ENCODE measurements around the gene GPC6.

GPC6 gene

DNA sequence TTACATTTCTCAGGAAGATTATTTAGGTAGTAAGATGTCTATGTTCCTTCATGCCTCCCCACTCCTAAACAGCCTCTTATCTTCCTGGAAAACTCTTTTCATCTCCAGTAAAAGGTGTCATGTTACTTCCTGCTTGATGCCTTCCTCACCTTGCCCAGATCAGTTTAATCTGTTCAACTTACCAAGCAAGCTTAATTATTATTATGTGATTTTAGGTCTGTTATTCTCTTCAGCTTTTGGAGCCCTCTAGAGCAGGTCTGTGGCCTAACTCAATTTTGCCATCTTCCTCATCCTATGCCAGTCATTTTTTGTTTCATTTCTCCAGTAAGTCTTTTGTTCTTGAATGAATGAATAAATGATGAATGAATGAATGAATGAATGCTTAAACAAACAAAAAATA lies 724.5 kb downstream of the GPC6 start:
- no peak overlapping the region for H3K27ac ChIP-seq (ENCODE audit: insufficient read depth in 1 of 2, low read depth in 1 of 2, low read length in 2 of 2, poor library complexity in 1 of 2, severe bottlenecking in 2 of 2)
- DNase-seq = peak; percentile 2 to 17 (median 17)
- H3K9me3 ChIP-seq (ENCODE audit: control extremely low read depth in 1 of 5, control insufficient read depth in 4 of 5, insufficient read depth in 2 of 5, low read depth in 1 of 5, low read length in 4 of 5) = no peaks in the 10 kb centered on the region
- ChIA-PET CTCF (no interaction called here), POLR2A (no interaction called here)
- H3K4me3 ChIP-seq (ENCODE audit: control insufficient read depth in 1 of 7, extremely low read depth in 1 of 7, insufficient read depth in 4 of 7, low read depth in 2 of 7, low read length in 6 of 7) = no peak overlapping the region
- no peaks in the 10 kb centered on the region for H3K27me3 ChIP-seq (replicated peaks in 2 of 5; ENCODE audit: control insufficient read depth in 4 of 5, insufficient read depth in 5 of 5, low read length in 4 of 5)
- H3K36me3 ChIP-seq (ENCODE audit: control insufficient read depth in 4 of 4, insufficient read depth in 4 of 4, low read length in 3 of 4) = no peaks in the 10 kb centered on the region
- H3K4me1 ChIP-seq (ENCODE audit: control extremely low read depth in 1 of 4, control insufficient read depth in 4 of 4, insufficient read depth in 4 of 4, low read length in 3 of 4) = peaks cover 0 to 21% (median 7%) of the 10 kb centered on the region in 4 experiments

DNA sequence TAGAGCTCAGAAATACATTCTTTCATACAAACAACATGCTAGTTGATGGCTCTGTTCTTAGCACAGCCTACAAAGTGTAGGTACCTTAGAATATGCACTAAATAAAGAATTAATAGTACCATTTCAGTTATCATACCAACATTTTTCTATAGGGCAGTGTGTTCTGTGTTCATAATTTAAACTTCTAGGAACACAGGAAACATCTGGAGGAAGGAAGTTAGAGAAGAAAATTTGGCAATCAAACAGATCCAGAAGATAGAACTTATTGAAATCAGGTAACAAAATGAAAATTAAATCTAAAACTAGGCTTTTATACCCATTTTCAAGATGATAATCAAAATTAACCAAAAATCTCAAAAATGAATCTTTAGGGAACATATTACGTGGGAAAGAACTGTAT lies 725.3 kb downstream of the GPC6 start:
- peak overlapping the region in 1 of 2 experiments; percentile 25 for H3K27ac ChIP-seq (ENCODE audit: insufficient read depth in 1 of 2, low read depth in 1 of 2, low read length in 2 of 2, poor library complexity in 1 of 2, severe bottlenecking in 2 of 2)
- DNase-seq = peak; percentile 10 to 74 (median 58)
- ChIA-PET CTCF (no interaction called here), POLR2A (no interaction called here)
- no peaks in the 10 kb centered on the region for H3K27me3 ChIP-seq (replicated peaks in 2 of 5; ENCODE audit: control insufficient read depth in 4 of 5, insufficient read depth in 5 of 5, low read length in 4 of 5)
- peaks cover 0 to 21% (median 7%) of the 10 kb centered on the region in 4 experiments for H3K4me1 ChIP-seq (ENCODE audit: control extremely low read depth in 1 of 4, control insufficient read depth in 4 of 4, insufficient read depth in 4 of 4, low read length in 3 of 4)
- WGBS (ENCODE audit: insufficient coverage) = no CpG with 5 or more reads among the region's 1 CpG
- H3K4me3 ChIP-seq (ENCODE audit: control insufficient read depth in 1 of 7, extremely low read depth in 1 of 7, insufficient read depth in 4 of 7, low read depth in 2 of 7, low read length in 6 of 7) = no peak overlapping the region
- no peaks in the 10 kb centered on the region for H3K9me3 ChIP-seq (ENCODE audit: control extremely low read depth in 1 of 5, control insufficient read depth in 4 of 5, insufficient read depth in 2 of 5, low read depth in 1 of 5, low read length in 4 of 5)
- no peaks in the 10 kb centered on the region for H3K36me3 ChIP-seq (ENCODE audit: control insufficient read depth in 4 of 4, insufficient read depth in 4 of 4, low read length in 3 of 4)

DNA sequence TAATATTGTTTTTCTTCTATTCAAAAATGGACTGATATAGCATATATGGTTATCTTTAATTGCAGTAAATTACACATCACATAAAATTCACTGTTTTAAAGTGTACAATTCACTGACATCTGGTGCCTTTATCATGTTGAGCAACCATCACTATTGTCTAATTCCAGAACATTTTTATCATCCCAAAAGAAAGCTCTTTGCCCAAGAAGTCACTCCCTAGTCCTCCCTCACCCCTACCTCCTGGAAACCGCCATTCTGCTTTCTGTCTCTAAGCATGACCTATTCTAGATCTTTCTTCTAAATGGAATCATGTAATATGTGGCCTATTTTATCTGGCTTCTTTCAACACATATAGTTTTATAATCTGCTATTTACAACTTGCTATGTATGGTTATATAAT lies 727.2 kb downstream of the GPC6 start:
- WGBS (ENCODE audit: insufficient coverage) = no CpG with 5 or more reads among the region's 1 CpG
- DNase-seq = no peak
- Histone ChIP-seq H3K9me3 (ENCODE audit: control extremely low read depth in 1 of 5, control insufficient read depth in 4 of 5, insufficient read depth in 2 of 5, low read depth in 1 of 5, low read length in 4 of 5) (no peaks in the 10 kb centered on the region), H3K4me3 (ENCODE audit: control insufficient read depth in 1 of 7, extremely low read depth in 1 of 7, insufficient read depth in 4 of 7, low read depth in 2 of 7, low read length in 6 of 7) (no peak overlapping the region), H3K27me3 (replicated peaks in 2 of 5; ENCODE audit: control insufficient read depth in 4 of 5, insufficient read depth in 5 of 5, low read length in 4 of 5) (no peaks in the 10 kb centered on the region), H3K4me1 (ENCODE audit: control extremely low read depth in 1 of 4, control insufficient read depth in 4 of 4, insufficient read depth in 4 of 4, low read length in 3 of 4) (peaks cover 0 to 21% (median 7%) of the 10 kb centered on the region in 4 experiments), H3K36me3 (ENCODE audit: control insufficient read depth in 4 of 4, insufficient read depth in 4 of 4, low read length in 3 of 4) (no peaks in the 10 kb centered on the region), H3K27ac (ENCODE audit: insufficient read depth in 1 of 2, low read depth in 1 of 2, low read length in 2 of 2, poor library complexity in 1 of 2, severe bottlenecking in 2 of 2) (no peak overlapping the region)
- CTCF ChIA-PET = no interaction called here
- POLR2A ChIA-PET = no interaction called here

DNA sequence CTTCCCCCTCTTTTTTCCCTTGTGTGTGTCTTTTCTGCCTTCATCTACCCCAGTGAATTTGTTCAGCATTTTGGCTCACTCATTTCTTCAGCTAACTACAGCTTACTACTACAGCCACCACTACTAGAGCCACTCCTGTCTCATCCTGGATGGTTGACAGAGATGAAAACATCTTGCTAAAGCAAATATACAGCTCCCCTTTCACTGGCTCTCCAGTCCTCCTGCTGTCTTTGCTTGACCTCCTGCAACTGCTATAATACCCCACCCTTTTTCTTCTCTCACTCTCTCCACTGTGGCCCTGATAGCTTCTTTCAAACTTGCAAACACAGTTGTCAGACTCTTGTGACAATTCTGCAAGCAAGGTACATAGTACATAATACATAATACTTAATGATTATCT lies 729.3 kb downstream of the GPC6 start:
- no peak for DNase-seq
- CTCF ChIA-PET = no interaction called here
- no peaks in the 10 kb centered on the region for H3K27me3 ChIP-seq (replicated peaks in 2 of 5; ENCODE audit: control insufficient read depth in 4 of 5, insufficient read depth in 5 of 5, low read length in 4 of 5)
- POLR2A ChIA-PET = no interaction called here
- peaks cover 0 to 21% (median 7%) of the 10 kb centered on the region in 4 experiments for H3K4me1 ChIP-seq (ENCODE audit: control extremely low read depth in 1 of 4, control insufficient read depth in 4 of 4, insufficient read depth in 4 of 4, low read length in 3 of 4)
- no peak overlapping the region for H3K4me3 ChIP-seq (ENCODE audit: control insufficient read depth in 1 of 7, extremely low read depth in 1 of 7, insufficient read depth in 4 of 7, low read depth in 2 of 7, low read length in 6 of 7)
- H3K27ac ChIP-seq (ENCODE audit: insufficient read depth in 1 of 2, low read depth in 1 of 2, low read length in 2 of 2, poor library complexity in 1 of 2, severe bottlenecking in 2 of 2) = no peak overlapping the region
- H3K36me3 ChIP-seq (ENCODE audit: control insufficient read depth in 4 of 4, insufficient read depth in 4 of 4, low read length in 3 of 4) = no peaks in the 10 kb centered on the region
- H3K9me3 ChIP-seq (ENCODE audit: control extremely low read depth in 1 of 5, control insufficient read depth in 4 of 5, insufficient read depth in 2 of 5, low read depth in 1 of 5, low read length in 4 of 5) = no peaks in the 10 kb centered on the region

DNA sequence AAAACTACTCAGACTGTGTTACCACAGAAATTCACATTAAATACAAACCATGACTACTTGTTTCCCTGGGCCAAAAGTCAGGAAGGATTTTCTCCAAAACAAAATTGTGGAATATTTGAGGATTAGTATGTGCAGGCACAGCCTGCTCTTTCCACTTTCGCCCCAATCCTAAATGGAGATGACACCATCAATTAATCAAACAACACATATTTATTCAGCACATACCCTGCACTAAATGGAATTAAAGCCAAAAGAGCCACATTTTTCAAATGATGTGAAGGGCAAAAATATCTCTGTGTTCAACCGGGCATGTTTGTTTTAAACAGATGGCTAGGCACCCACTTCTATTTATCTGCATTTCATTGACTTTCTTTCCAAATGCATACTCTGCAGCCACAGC lies 729.8 kb downstream of the GPC6 start:
- no peak overlapping the region for H3K4me3 ChIP-seq (ENCODE audit: control insufficient read depth in 1 of 7, extremely low read depth in 1 of 7, insufficient read depth in 4 of 7, low read depth in 2 of 7, low read length in 6 of 7)
- H3K36me3 ChIP-seq (ENCODE audit: control insufficient read depth in 4 of 4, insufficient read depth in 4 of 4, low read length in 3 of 4) = no peaks in the 10 kb centered on the region
- H3K27me3 ChIP-seq (replicated peaks in 2 of 5; ENCODE audit: control insufficient read depth in 4 of 5, insufficient read depth in 5 of 5, low read length in 4 of 5) = no peaks in the 10 kb centered on the region
- 100% methylated on average over 1 of the region's 2 CpGs for WGBS (ENCODE audit: insufficient coverage)
- no peak for DNase-seq
- POLR2A ChIA-PET = no interaction called here
- peaks cover 0 to 16% (median 6%) of the 10 kb centered on the region in 4 experiments for H3K4me1 ChIP-seq (ENCODE audit: control extremely low read depth in 1 of 4, control insufficient read depth in 4 of 4, insufficient read depth in 4 of 4, low read length in 3 of 4)
- H3K27ac ChIP-seq (ENCODE audit: insufficient read depth in 1 of 2, low read depth in 1 of 2, low read length in 2 of 2, poor library complexity in 1 of 2, severe bottlenecking in 2 of 2) = no peak overlapping the region
- CTCF ChIA-PET = no interaction called here
- no peaks in the 10 kb centered on the region for H3K9me3 ChIP-seq (ENCODE audit: control extremely low read depth in 1 of 5, control insufficient read depth in 4 of 5, insufficient read depth in 2 of 5, low read depth in 1 of 5, low read length in 4 of 5)

DNA sequence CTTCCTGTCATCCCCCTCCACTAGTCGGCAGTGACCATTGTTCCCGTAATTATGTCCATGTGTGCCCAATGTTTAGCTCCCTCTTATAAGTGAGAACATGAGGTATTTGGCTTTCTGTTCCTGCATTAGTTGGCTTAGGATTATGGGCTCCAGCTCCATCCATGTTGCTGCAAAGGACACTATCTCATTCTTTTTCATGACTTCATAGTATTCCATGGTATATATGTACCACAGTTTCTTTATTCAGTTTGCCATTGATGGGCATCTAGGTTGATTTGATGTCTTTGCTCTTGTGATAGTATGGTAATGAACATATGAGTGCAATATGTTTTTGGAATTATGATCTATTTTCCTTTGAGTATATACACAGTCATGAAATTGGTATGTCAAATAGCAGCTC lies 730.8 kb downstream of the GPC6 start:
- no peak for DNase-seq
- ChIA-PET CTCF (no interaction called here), POLR2A (no interaction called here)
- WGBS (ENCODE audit: insufficient coverage) = 100% methylated on average over 1 of the region's 2 CpGs
- Histone ChIP-seq H3K36me3 (ENCODE audit: control insufficient read depth in 4 of 4, insufficient read depth in 4 of 4, low read length in 3 of 4) (no peaks in the 10 kb centered on the region), H3K27ac (ENCODE audit: insufficient read depth in 1 of 2, low read depth in 1 of 2, low read length in 2 of 2, poor library complexity in 1 of 2, severe bottlenecking in 2 of 2) (no peak overlapping the region), H3K4me1 (ENCODE audit: control extremely low read depth in 1 of 4, control insufficient read depth in 4 of 4, insufficient read depth in 4 of 4, low read length in 3 of 4) (peaks cover 0 to 9% (median 2%) of the 10 kb centered on the region in 4 experiments), H3K27me3 (replicated peaks in 2 of 5; ENCODE audit: control insufficient read depth in 4 of 5, insufficient read depth in 5 of 5, low read length in 4 of 5) (no peaks in the 10 kb centered on the region), H3K9me3 (ENCODE audit: control extremely low read depth in 1 of 5, control insufficient read depth in 4 of 5, insufficient read depth in 2 of 5, low read depth in 1 of 5, low read length in 4 of 5) (no peaks in the 10 kb centered on the region), H3K4me3 (ENCODE audit: control insufficient read depth in 1 of 7, extremely low read depth in 1 of 7, insufficient read depth in 4 of 7, low read depth in 2 of 7, low read length in 6 of 7) (no peak overlapping the region)

DNA sequence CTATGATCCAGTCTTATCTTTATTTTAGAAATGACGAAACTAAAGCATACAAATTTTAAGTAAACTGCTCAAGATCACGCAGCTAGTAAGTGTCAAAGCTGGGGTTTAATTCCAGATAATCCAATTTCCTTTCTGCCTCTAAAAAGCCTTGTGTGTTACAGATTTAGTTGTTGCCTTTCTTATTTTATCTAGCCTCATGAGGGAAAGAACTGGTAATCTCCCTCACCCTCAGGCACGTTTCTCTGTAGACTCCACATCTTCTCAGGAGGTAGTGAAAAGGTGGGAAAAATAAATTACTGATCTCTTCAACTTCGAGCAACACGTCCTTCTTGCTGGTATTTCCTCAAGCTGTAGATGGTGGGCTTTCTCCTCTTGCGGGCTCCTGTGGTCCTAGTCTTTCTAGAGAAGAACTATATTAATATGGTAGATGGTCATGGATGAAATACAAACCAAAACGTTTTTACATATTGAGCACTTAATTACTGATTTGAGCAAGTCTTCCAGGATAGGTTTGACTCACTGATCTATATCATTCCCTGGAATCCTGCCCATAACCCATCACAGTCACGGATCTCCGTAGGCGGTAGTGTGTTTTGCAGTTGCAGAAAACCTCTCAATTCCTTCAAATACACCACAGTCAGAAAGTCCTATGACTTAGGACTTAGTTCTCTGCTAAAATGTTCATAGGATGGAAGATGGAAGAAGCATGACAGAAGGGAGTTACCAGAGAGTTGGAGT lies 733.4 kb downstream of the GPC6 start:
- Histone ChIP-seq H3K4me1 (ENCODE audit: control extremely low read depth in 1 of 4, control insufficient read depth in 4 of 4, insufficient read depth in 4 of 4, low read length in 3 of 4) (peaks cover 0 to 1% (median 0%) of the 10 kb centered on the region in 4 experiments), H3K27ac (ENCODE audit: insufficient read depth in 1 of 2, low read depth in 1 of 2, low read length in 2 of 2, poor library complexity in 1 of 2, severe bottlenecking in 2 of 2) (no peak overlapping the region), H3K27me3 (replicated peaks in 2 of 5; ENCODE audit: control insufficient read depth in 4 of 5, insufficient read depth in 5 of 5, low read length in 4 of 5) (no peaks in the 10 kb centered on the region), H3K9me3 (ENCODE audit: control extremely low read depth in 1 of 5, control insufficient read depth in 4 of 5, insufficient read depth in 2 of 5, low read depth in 1 of 5, low read length in 4 of 5) (no peaks in the 10 kb centered on the region), H3K36me3 (ENCODE audit: control insufficient read depth in 4 of 4, insufficient read depth in 4 of 4, low read length in 3 of 4) (no peaks in the 10 kb centered on the region), H3K4me3 (ENCODE audit: control insufficient read depth in 1 of 7, extremely low read depth in 1 of 7, insufficient read depth in 4 of 7, low read depth in 2 of 7, low read length in 6 of 7) (no peak overlapping the region)
- DNase-seq = no peak
- 100% methylated on average over 1 of the region's 10 CpGs for WGBS (ENCODE audit: insufficient coverage)
- POLR2A ChIA-PET = no interaction called here
- CTCF ChIA-PET = no interaction called here

Data from common myeloid progenitor, CD34-positive (primary cell).